HepG2 (cell line): ENCODE measurements around the gene BCL2L1. TPM values are rescaled to one million over a fixed set of nuclear protein-coding genes. Genes with fewer than 3 reads are reported as not detected.

Experiments
- CSRNP1 ChIP-seq: sonication (generic); formaldehyde crosslinking; IDR thresholded peaks from 2 replicates; pipeline ENCODE4 v1.8.1; 2023; ENCODE audit warnings: mild to moderate bottlenecking, missing genetic modification reagents
- GLI4 ChIP-seq: sonication (generic); formaldehyde crosslinking; IDR thresholded peaks from 2 replicates; pipeline ENCODE4 v1.5.1; 2020; ENCODE audit warnings: missing genetic modification reagents, mild to moderate bottlenecking, moderate library complexity, borderline replicate concordance
- KDM5A ChIP-seq: fragments of 200-600 bp; sonication (generic); IDR thresholded peaks from 2 replicates; pipeline ENCODE4 v1.7.0; 2018; ENCODE audit warnings: antibody characterized with exemption, mild to moderate bottlenecking, low read length, borderline replicate concordance
- MTF2 ChIP-seq: sonication (generic); formaldehyde crosslinking; IDR thresholded peaks from 2 replicates; pipeline ENCODE4 v1.5.0; 2020; ENCODE audit warnings: missing genetic modification reagents, borderline replicate concordance
- ONECUT2 ChIP-seq: sonication (generic); formaldehyde crosslinking; IDR thresholded peaks from 2 replicates; pipeline ENCODE4 v1.4.0; 2020; ENCODE audit warnings: missing genetic modification reagents
- RFXANK ChIP-seq: IDR thresholded peaks from 2 replicates; pipeline ENCODE4 v1.6.1; 2016
- SYNCRIP ChIP-seq: fragments of 200-400 bp; formaldehyde crosslinking; IDR thresholded peaks from 2 replicates; pipeline ENCODE4 v1.6.1; 2018; ENCODE audit warnings: mild to moderate bottlenecking, low read depth, low read length; ENCODE audit not compliant: insufficient read depth
- ZFP82 ChIP-seq: sonication (generic); formaldehyde crosslinking; IDR thresholded peaks from 2 replicates; pipeline ENCODE4 v1.5.1; 2020; ENCODE audit warnings: mild to moderate bottlenecking, missing genetic modification reagents, borderline replicate concordance
- ZKSCAN5 ChIP-seq: sonication (generic); formaldehyde crosslinking; IDR thresholded peaks from 2 replicates; pipeline ENCODE4 v1.5.1; 2020; ENCODE audit warnings: mild to moderate bottlenecking, missing genetic modification reagents
- ZKSCAN8 ChIP-seq: IDR thresholded peaks from 2 replicates; pipeline ENCODE4 v1.6.1; 2016; ENCODE audit warnings: borderline replicate concordance, missing genetic modification reagents, missing compliant biosample characterization
- ZNF253 ChIP-seq: sonication (generic); formaldehyde crosslinking; IDR thresholded peaks from 2 replicates; pipeline ENCODE4 v1.8.0; 2022; ENCODE audit warnings: mild to moderate bottlenecking, missing genetic modification reagents, borderline replicate concordance
- ZNF260 ChIP-seq: sonication (generic); formaldehyde crosslinking; IDR thresholded peaks from 2 replicates; pipeline ENCODE4 v1.4.0; 2020; ENCODE audit warnings: missing genetic modification reagents, low read depth, mild to moderate bottlenecking, borderline replicate concordance
- ZNF432 ChIP-seq: sonication (generic); formaldehyde crosslinking; IDR thresholded peaks from 2 replicates; pipeline ENCODE4 v1.5.0; 2020; ENCODE audit warnings: missing genetic modification reagents, mild to moderate bottlenecking, borderline replicate concordance
- ZNF441 ChIP-seq: sonication (generic); formaldehyde crosslinking; IDR thresholded peaks from 2 replicates; pipeline ENCODE4 v1.7.0; 2021; ENCODE audit warnings: missing genetic modification reagents, borderline replicate concordance
- ZNF790 ChIP-seq: sonication (generic); formaldehyde crosslinking; IDR thresholded peaks from 2 replicates; pipeline ENCODE4 v1.8.0; 2022; ENCODE audit warnings: missing genetic modification reagents, mild to moderate bottlenecking, borderline replicate concordance
- polyA plus RNA-seq, 8 experiments: library from polyadenylated mRNA; depleted of rRNA in 3 of 8; stranded (reverse) in 7 of 8; unstranded in 1 of 8; fragments of >200 nt; fragmentation: Illumina TruSeq in 4 of 8; extraction: Trizol in 4 of 8; gene quantifications; 2 replicates each; pipeline versions ENCODE4 v1.2.1 to v1.2.3, GENCODE V29; 2011 to 2016; ENCODE audit warnings: low read depth in 4 of 8, missing spikeins in 1 of 8, mixed read lengths in 1 of 8; ENCODE audit not compliant: insufficient read depth in 1 of 8
- total RNA-seq, 5 experiments: library from RNA; depleted of rRNA; stranded (reverse); fragments of >200 nt; fragmentation: Illumina TruSeq; extraction: Trizol; gene quantifications; 2 replicates each; pipeline ENCODE4 v1.2.3, GENCODE V29; 2016; ENCODE audit warnings: low read depth in 1 of 5
- TF ChIP-seq, protein P1 (sequence below): sonication (generic); formaldehyde crosslinking; IDR thresholded peaks from 2 replicates; pipeline ENCODE4 v1.4.0; 2020; ENCODE audit warnings: missing genetic modification reagents; ENCODE audit errors: not compliant biosample characterization
- TF ChIP-seq, protein P2 (sequence below): sonication (generic); formaldehyde crosslinking; conservative IDR thresholded peaks from 2 replicates; pipeline ENCODE4 v1.4.0; 2020; ENCODE audit warnings: missing genetic modification reagents
- TF ChIP-seq, protein P3 (sequence below): sonication (generic); formaldehyde crosslinking; IDR thresholded peaks from 2 replicates; pipeline ENCODE4 v1.4.0; 2020; ENCODE audit warnings: mild to moderate bottlenecking, missing genetic modification reagents, borderline replicate concordance
- TF ChIP-seq, protein P4 (sequence below): IDR thresholded peaks from 2 replicates; pipeline ENCODE4 v1.6.1; 2016; ENCODE audit warnings: missing compliant biosample characterization, missing genetic modification reagents, borderline replicate concordance
- TF ChIP-seq, protein P5 (sequence below): sonication (generic); formaldehyde crosslinking; IDR thresholded peaks from 2 replicates; pipeline ENCODE4 v1.8.1; 2023; ENCODE audit warnings: missing genetic modification reagents, mild to moderate bottlenecking, borderline replicate concordance

BCL2L1 gene
- total and polyA plus RNA-seq, 2 of the 13 experiments (the other 11 are each of a cell fraction or from before 2014, with no cell fraction given) = 164 to 258 TPM

DNA sequence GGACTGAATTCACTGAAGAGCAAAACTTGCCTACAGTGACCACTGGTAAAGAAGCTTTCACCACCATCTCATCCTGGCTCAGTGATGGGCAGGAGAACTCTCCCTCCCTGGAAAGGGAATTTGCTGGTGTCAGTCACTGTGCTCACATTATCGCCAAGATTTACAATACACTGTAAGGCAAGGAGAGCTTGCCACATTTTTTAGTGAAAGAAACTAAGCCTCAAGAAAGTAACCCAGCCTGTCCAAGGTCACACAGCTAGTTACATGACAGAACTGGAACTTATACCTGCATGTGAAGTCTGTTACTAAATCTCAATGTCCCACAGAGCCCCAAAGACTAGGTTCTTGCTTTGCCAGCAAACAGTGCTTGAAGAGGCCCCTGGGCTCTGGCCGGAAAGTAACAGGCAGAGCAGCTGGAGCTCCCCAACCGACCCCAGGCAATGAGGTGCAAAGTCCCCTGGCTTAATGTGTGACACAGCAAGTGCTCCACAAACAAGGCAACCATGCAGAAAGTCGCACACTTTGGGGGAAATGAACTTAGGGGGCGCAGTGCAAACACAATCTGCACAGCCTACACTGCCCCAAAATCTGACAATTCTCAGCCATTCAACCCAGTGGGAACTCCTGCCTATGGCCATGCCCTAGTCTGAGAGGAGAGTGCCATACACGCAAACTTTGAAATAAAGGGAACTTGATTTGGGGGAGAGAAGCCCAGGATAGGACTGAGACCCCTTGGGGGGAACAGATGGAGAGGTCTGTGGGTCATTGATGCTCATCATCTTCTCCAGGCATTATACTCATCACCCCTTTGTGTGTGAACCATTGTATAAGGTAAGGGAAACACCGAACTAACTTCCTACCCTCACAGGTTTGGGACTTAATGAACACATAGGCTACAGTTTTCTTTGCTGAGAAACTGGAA, 1.9 kb downstream of the BCL2L1 start (continued):
- TF ChIP-seq SYNCRIP (no peak), CSRNP1 (CRISPR knock-in tag) (peak; percentile 86), MTF2 (CRISPR knock-in tag) (peak; percentile 49; the same call in 1 of the 2 replicates), ZFP82 (CRISPR knock-in tag) (peak; percentile 96), ZNF432 (CRISPR knock-in tag) (no peak), ZKSCAN5 (CRISPR knock-in tag) (0 out of 2 replicates have a peak, but pooled peaks have one; percentile 69), ZNF441 (CRISPR knock-in tag) (peak; percentile 84; the same call in 1 of the 2 replicates), KDM5A (no peak; the same call in 1 of the 2 replicates), ZNF790 (CRISPR knock-in tag) (peak; percentile 42; the same call in 1 of the 2 replicates), GLI4 (CRISPR knock-in tag) (no peak), RFXANK (no peak), ONECUT2 (CRISPR knock-in tag) (peak; percentile 77), ZNF260 (CRISPR knock-in tag) (no peak), ZKSCAN8 (CRISPR knock-in tag) (peak; percentile 92), ZNF253 (no peak)
- TF ChIP-seq, protein P1, sequence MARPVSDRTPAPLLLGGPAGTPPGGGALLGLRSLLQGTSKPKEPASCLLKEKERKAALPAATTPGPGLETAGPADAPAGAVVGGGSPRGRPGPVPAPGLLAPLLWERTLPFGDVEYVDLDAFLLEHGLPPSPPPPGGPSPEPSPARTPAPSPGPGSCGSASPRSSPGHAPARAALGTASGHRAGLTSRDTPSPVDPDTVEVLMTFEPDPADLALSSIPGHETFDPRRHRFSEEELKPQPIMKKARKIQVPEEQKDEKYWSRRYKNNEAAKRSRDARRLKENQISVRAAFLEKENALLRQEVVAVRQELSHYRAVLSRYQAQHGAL = no peak
- TF ChIP-seq, protein P2, sequence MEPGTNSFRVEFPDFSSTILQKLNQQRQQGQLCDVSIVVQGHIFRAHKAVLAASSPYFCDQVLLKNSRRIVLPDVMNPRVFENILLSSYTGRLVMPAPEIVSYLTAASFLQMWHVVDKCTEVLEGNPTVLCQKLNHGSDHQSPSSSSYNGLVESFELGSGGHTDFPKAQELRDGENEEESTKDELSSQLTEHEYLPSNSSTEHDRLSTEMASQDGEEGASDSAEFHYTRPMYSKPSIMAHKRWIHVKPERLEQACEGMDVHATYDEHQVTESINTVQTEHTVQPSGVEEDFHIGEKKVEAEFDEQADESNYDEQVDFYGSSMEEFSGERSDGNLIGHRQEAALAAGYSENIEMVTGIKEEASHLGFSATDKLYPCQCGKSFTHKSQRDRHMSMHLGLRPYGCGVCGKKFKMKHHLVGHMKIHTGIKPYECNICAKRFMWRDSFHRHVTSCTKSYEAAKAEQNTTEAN (CRISPR knock-in tag) = peak; percentile 77
- TF ChIP-seq, protein P3, sequence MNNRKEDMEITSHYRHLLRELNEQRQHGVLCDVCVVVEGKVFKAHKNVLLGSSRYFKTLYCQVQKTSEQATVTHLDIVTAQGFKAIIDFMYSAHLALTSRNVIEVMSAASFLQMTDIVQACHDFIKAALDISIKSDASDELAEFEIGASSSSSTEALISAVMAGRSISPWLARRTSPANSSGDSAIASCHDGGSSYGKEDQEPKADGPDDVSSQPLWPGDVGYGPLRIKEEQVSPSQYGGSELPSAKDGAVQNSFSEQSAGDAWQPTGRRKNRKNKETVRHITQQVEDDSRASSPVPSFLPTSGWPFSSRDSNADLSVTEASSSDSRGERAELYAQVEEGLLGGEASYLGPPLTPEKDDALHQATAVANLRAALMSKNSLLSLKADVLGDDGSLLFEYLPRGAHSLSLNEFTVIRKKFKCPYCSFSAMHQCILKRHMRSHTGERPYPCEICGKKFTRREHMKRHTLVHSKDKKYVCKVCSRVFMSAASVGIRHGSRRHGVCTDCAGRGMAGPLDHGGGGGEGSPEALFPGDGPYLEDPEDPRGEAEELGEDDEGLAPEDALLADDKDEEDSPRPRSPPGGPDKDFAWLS (CRISPR knock-in tag) = peak; percentile 99
- TF ChIP-seq, protein P4, sequence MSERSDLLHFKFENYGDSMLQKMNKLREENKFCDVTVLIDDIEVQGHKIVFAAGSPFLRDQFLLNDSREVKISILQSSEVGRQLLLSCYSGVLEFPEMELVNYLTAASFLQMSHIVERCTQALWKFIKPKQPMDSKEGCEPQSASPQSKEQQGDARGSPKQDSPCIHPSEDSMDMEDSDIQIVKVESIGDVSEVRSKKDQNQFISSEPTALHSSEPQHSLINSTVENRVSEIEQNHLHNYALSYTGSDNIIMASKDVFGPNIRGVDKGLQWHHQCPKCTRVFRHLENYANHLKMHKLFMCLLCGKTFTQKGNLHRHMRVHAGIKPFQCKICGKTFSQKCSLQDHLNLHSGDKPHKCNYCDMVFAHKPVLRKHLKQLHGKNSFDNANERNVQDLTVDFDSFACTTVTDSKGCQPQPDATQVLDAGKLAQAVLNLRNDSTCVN (CRISPR knock-in tag) = peak; percentile 44; the same call in 1 of the 2 replicates
- TF ChIP-seq, protein P5, sequence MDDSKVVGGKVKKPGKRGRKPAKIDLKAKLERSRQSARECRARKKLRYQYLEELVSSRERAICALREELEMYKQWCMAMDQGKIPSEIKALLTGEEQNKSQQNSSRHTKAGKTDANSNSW (CRISPR knock-in tag) = no peak
